DND-41 (cell line): ENCODE data around the gene DRC3.

Source experiments
- CTCF ChIP-seq: IDR thresholded peaks from 2 replicates; pipeline ENCODE4 v1.5.1; 2012; ENCODE audit warnings: borderline replicate concordance, low read length, moderate library complexity, mild to moderate bottlenecking; ENCODE audit not compliant: poor library complexity, severe bottlenecking; ENCODE audit errors: extremely low read depth
- EZH2 ChIP-seq: IDR thresholded peaks from 3 replicates; pipeline ENCODE4 v1.6.1; 2012; ENCODE audit warnings: borderline replicate concordance, low read depth, mild to moderate bottlenecking, moderate library complexity, low read length, inconsistent platforms; ENCODE audit not compliant: severe bottlenecking

- no peak for TF ChIP-seq CTCF
- no peak for TF ChIP-seq EZH2
These were observed 43.8 kb downstream of the DRC3 start for GRCh38 chr17:18016426-18016825.
